ENCODE data around the gene NBEAL1. TPM values are rescaled to one million over a fixed set of nuclear protein-coding genes. Genes with fewer than 3 reads are reported as not detected.

The NBEAL1 gene
- total and polyA plus RNA-seq, 2 of the 8 experiments (the other 6 are each of a cell fraction or from before 2014, with no cell fraction given), result 2.3 to 10.7 TPM

- TF ChIP-seq CHD7 (IDR thresholded peaks at IDR 0.05; ENCODE audit: insufficient replicate concordance, low read length) (no peak), EP300 (IDR thresholded peaks at IDR 0.05; ENCODE audit: borderline replicate concordance in 1 of 2, low read depth in 2 of 2, low read length in 2 of 2) (no peak), KDM1A (IDR thresholded peaks at IDR 0.05; ENCODE audit: borderline replicate concordance, low read length) (no peak), TAF1 (IDR thresholded peaks at IDR 0.05; ENCODE audit: low read depth, low read length) (no peak), E2F6 (IDR thresholded peaks at IDR 0.05) (no peak), CHD1 (IDR thresholded peaks at IDR 0.05; ENCODE audit: low read depth, low read length) (no peak), CEBPB (IDR thresholded peaks at IDR 0.05; ENCODE audit: low read depth, low read length) (no peak)
These were observed 155.8 kb downstream of the NBEAL1 start (continued) for GRCh38 chr2:203170502-203170901.
